HG02571 (cell line): Measurements from ENCODE around the gene SMARCD3.

Source experiments
- ATAC-seq: cut with Tn5 transposase; IDR thresholded peaks from one replicate; pipeline ENCODE4 v1.9.1; 2021; ENCODE audit warnings: mild to moderate bottlenecking, moderate library complexity; ENCODE audit not compliant: unreplicated experiment

The SMARCD3 gene

DNA sequence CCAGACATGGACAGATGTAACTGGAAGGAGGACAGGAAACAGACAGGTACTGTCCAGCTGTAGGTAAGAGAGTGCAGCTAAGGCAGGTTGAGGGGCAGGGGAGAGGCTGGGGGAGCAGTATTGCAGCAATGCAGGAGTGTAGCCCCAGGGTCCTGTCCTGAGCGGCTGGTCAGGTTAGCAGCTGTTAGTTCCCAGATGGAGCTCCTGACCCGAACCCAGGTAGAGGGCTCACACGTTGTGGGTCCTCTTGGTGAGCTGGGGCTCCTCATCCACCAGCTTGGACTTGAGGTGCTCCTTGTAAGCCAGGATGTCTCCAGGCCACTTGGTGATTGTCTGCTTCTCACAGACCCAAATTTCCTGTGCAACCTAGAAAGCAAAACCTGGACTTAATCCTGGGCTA, 34.7 kb downstream of the SMARCD3 start:
- no peak for ATAC-seq

DNA sequence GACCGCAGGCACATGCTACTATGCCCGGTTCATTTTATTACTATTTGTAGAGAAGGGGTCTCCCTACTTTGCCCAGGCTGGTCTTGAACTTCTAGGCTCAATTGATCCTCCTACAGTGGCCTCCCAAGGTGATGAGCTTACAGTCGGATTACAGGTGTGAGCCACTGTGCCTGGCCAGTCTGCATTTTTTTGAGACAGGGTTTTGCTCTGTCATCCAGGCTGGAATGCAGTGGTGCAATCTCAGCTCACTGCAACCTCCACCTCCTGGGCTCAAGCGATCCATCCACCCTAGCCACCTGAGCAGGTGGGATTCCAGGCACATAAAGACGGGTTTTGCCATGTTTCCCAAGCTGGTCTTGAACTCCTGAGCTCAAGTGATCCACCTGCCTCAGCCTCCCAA, 35.9 kb downstream of the SMARCD3 start:
- no peak for ATAC-seq

DNA sequence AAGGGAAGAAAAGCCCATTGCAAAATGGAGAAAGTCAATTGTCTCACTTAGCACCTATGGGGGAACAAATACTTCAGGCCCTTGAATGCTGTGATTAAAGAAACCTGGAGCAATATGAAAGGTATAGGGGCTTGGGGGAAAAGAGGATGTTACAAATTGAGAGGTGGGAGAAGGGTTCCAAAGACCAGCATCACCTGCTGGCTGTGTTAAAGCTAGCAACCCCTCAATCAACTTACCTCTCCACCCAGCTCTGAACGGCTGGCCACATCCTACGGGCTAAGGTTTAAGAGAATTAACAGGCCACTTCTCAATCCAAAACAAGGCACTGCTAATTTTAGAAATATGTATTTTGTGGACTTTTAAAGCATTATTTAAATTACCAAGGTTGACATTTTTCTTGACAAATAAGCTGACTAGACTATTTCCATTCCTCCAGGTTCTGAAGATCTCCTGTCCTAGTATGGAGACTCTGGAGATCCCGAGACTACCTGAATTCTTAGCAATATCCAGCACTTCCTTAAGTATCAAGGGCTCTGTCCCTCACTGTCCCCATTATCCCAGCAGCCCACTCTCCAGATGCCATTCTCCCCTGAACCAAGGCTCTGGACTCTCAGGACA, 37.2 kb downstream of the SMARCD3 start:
- ATAC-seq = no peak

- no peak for ATAC-seq
These were observed 38.2 kb downstream of the SMARCD3 start, which contains the start of gene H2BK1 for GRCh38 chr7:151210087-151210854. H2BK1 (minus strand) TSS chr7:151210488; CDS start chr7:151210318, 170 bp downstream.

- ATAC-seq = no peak
These were observed 38.9 kb downstream of the SMARCD3 start for GRCh38 chr7:151209588-151209987.

GRCh38 chr7:151208253-151208862, 40.1 kb downstream of the SMARCD3 start:
- no peak for ATAC-seq

DNA sequence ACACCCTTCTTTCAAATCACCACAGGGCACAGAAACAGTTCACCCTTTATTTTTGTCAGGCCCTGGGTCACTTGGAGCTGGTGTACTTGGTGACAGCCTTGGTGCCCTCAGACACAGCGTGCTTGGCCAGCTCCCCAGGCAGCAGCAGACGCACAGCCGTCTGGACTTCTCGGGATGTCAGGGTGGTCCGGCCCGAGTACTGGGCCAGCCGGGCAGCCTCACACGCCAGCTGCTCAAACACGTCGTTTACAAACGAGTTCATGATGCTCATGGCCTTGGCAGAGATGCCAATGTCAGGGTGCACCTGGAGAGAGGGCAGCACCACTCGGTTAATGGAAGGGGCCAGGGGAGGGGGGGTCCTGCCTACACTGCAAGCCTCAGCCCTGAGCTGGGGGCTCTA, 40.7 kb downstream of the SMARCD3 start:
- ATAC-seq = no peak

- no peak for ATAC-seq
These were observed 41.2 kb downstream of the SMARCD3 start for GRCh38 chr7:151207315-151207714.

DNA sequence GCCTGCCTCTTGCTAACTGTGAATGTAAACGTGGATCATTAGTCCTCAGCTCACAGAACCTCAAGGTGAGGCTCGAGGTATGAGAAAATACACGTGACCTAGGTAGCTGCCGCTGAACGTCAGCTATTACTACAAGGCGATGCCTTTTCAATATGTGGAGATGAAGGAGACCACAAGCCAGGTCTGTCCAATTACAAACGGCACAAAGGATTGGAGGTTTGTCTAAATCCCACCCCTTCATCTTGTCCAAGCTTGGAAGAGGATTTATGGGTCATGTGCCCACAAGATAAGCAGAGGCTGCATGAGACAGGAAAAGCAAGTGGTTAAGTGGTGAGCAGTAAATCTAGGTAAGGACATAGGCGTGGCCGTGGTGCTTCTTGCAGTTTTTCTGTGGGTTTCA, 41.6 kb downstream of the SMARCD3 start:
- no peak for ATAC-seq

- ATAC-seq = no peak
These were observed 42.8 kb downstream of the SMARCD3 start for GRCh38 chr7:151205730-151206129.

- ATAC-seq = no peak
These were observed 44.0 kb downstream of the SMARCD3 start for GRCh38 chr7:151204383-151205032.

GRCh38 chr7:151202836-151203235, 45.7 kb downstream of the SMARCD3 start:
- no peak for ATAC-seq

DNA sequence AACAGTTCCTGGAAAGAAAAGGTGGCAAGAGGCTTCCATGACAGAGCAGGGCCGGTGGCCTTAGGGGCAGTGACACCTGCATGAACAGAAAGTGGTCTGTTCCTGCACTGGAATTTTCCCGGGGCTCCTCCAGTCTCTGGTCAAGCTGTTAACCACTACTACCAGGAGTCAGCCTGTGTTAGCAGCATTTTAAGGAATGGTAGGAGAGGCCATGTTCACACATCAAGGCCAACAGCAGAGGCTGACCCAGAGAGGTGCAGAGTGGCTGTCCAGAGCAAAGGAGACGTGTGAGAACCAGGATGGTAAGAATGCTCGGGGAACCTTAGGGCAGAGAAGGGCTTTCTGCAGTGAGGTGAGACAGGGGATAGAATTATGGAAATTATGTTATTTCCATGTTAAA, 46.7 kb downstream of the SMARCD3 start:
- no peak for ATAC-seq

GRCh38 chr7:151201344-151201743, 47.1 kb downstream of the SMARCD3 start:
- no peak for ATAC-seq

DNA sequence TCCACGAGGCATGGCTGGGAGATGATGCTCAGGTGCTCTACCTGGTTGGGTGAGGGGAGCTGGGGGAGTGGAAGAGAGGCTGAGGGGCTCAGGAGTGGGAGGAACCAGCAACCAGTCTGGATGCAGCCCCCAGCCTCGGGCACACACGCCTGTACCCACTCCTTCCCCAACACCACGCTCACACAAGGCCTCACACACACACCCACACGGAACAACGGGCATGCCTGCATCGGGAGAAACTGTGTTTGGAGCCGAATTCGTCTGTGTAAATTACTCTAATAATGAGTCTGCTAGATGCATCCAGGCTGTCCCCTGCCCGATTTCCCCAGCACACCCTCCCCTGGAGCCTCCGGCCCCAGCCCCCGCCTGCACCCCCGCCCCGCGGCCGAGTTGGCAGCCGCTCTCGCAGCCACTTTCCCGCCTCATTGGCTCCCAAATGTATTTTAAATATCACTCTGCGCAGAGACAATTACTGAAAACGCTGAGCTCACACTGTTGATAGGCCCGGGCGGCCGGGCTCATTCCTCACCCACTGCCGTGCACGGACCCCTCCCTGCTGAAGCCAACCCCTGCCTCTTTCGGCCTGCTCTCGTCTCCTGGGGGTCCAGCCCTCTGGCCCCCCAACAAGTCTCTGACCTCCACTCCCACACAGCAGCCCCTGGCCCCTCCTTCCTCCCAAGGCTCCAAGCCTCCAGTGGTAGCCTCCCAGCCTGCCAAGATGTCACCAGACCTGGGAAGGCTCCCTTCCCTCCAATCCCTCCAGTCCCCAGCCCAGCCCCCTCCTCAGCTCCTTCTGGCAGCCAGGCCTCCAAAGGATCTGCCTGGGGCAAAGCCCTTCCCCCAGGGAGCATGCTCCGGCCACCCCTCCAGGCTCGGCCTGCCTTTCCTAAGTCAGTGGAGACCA, 49.3 kb downstream of the SMARCD3 start:
- no peak for ATAC-seq

GRCh38 chr7:151197932-151198331, 50.6 kb downstream of the SMARCD3 start:
- no peak for ATAC-seq

GRCh38 chr7:151195616-151196450, 52.7 kb downstream of the SMARCD3 start:
- ATAC-seq = no peak

DNA sequence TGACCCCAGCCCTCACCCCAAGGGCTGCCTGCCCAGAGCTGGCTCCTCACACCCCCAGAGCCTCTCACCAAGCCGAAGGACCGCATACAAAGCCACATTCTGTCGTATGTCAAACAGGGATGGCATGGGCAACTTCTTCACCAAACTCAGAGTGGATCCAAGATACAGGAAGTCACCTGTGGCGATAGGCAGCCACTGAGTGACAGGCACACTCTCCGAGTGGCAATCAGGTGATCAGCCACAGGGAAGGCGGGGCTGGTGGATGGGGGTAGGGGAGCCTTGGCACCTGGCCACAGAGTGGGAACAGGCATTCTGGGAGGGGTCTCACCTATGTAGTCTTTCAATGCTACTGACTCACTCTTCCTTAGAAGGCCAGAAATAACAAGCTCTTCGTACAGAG, 54.3 kb downstream of the SMARCD3 start:
- no peak for ATAC-seq

GRCh38 chr7:151193203-151193978, 55.1 kb downstream of the SMARCD3 start:
- no peak for ATAC-seq
